Lower leg skin (tissue), 3 donors: ENCODE measurements around the gene C1QL4.

Experiments
- CTCF ChIP-seq, 3 donors: fragments of 450-650 bp; IDR thresholded peaks; one replicate each; pipeline ENCODE4 v1.5.1; 2016; ENCODE audit warnings: antibody characterized with exemption in 3 of 3, mild to moderate bottlenecking in 3 of 3, moderate library complexity in 2 of 3
- POLR2A ChIP-seq, 2 donors: fragments of 450-650 bp; IDR thresholded peaks; one replicate each; pipeline ENCODE4 v1.6.1; 2016 to 2017; ENCODE audit warnings: antibody characterized with exemption in 2 of 2, mild to moderate bottlenecking in 1 of 2, moderate library complexity in 1 of 2

- TF ChIP-seq CTCF (IDR thresholded peaks at IDR 0.05) (no peak), POLR2A (IDR thresholded peaks at IDR 0.05) (no peak)
Observed at GRCh38 chr12:49338830-49339463, 2.0 kb upstream of the C1QL4 start.
